ENCODE results near the gene RHOT2. TPM values are rescaled to one million over a fixed set of nuclear protein-coding genes. Genes with fewer than 3 reads are reported as not detected.
A peak's percentile ranks its signal among the peaks of the same experiment; 100 is the strongest.

The RHOT2 gene
- total RNA-seq, 1 donor from 2014 or later = 163 TPM

- DNase-seq (ENCODE audit: extremely low spot score, unreplicated experiment) = no peak
- TF ChIP-seq, protein P1, sequence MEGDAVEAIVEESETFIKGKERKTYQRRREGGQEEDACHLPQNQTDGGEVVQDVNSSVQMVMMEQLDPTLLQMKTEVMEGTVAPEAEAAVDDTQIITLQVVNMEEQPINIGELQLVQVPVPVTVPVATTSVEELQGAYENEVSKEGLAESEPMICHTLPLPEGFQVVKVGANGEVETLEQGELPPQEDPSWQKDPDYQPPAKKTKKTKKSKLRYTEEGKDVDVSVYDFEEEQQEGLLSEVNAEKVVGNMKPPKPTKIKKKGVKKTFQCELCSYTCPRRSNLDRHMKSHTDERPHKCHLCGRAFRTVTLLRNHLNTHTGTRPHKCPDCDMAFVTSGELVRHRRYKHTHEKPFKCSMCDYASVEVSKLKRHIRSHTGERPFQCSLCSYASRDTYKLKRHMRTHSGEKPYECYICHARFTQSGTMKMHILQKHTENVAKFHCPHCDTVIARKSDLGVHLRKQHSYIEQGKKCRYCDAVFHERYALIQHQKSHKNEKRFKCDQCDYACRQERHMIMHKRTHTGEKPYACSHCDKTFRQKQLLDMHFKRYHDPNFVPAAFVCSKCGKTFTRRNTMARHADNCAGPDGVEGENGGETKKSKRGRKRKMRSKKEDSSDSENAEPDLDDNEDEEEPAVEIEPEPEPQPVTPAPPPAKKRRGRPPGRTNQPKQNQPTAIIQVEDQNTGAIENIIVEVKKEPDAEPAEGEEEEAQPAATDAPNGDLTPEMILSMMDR (conservative IDR thresholded peaks at IDR 0.05) = no peak
- no peak overlapping the region for H3K27ac Mint-ChIP-seq
- H3K36me3 Mint-ChIP-seq = no peaks in the 10 kb centered on the region
- H3K9me3 Mint-ChIP-seq = no peaks in the 10 kb centered on the region
- H3K4me3 Mint-ChIP-seq = no peak overlapping the region
- peaks cover 15% of the 10 kb centered on the region for H3K4me1 Mint-ChIP-seq (ENCODE audit: unreplicated experiment)
- no peaks in the 10 kb centered on the region for H3K27me3 Mint-ChIP-seq
Measured at GRCh38 chr16:628321-629061, 39.4 kb upstream of the RHOT2 start.

- TF ChIP-seq, protein P1 (conservative IDR thresholded peaks at IDR 0.05) = no peak
- H3K27ac Mint-ChIP-seq = no peak overlapping the region
- DNase-seq (ENCODE audit: extremely low spot score, unreplicated experiment) = no peak
- no peaks in the 10 kb centered on the region for H3K36me3 Mint-ChIP-seq
- H3K4me3 Mint-ChIP-seq = peak overlapping the region; percentile 9
- no peaks in the 10 kb centered on the region for H3K27me3 Mint-ChIP-seq
- H3K9me3 Mint-ChIP-seq = no peaks in the 10 kb centered on the region
- H3K4me1 Mint-ChIP-seq (ENCODE audit: unreplicated experiment) = peaks cover 9% of the 10 kb centered on the region
Measured at GRCh38 chr16:629185-629832, 38.6 kb upstream of the RHOT2 start.

GRCh38 chr16:629833-630248 is 38.1 kb upstream of the RHOT2 start:
- H3K4me1 Mint-ChIP-seq (ENCODE audit: unreplicated experiment) = peaks cover 5% of the 10 kb centered on the region
- H3K36me3 Mint-ChIP-seq = no peaks in the 10 kb centered on the region
- no peak for DNase-seq (ENCODE audit: extremely low spot score, unreplicated experiment)
- H3K27me3 Mint-ChIP-seq = no peaks in the 10 kb centered on the region
- H3K27ac Mint-ChIP-seq = no peak overlapping the region
- peak overlapping the region; percentile 36 for H3K4me3 Mint-ChIP-seq
- H3K9me3 Mint-ChIP-seq = no peaks in the 10 kb centered on the region
- TF ChIP-seq, protein P1 (conservative IDR thresholded peaks at IDR 0.05) = no peak

DNA sequence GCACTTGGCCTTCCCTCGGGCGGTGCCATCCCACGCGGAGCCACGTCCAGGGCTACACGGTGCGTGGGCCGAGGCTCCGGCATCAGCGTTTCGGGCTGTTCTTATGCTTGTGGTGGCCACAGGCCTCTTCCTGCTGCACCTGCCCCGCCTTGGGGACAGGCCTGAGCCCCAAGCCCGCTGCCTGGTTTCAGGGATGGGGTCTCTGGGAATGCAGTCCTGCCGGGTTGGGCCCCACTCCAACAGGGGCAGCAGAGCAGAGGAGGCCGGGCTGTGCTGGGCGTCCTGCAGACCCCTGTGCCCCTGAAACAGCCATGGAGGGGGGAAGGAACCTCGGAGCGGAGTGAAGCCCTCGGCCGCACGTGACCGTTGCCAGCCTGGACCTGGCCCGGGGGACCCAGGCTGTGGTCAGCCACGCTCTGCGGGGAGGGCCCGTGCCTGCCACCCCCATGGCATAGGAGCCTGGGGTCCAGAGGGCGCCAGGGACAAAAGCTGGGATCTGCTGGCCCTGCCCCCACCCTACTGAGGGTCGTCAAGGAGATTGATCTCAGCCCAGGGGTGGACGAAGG is 37.6 kb upstream of the RHOT2 start:
- Mint-ChIP-seq H3K4me1 (ENCODE audit: unreplicated experiment) (peaks cover 5% of the 10 kb centered on the region), H3K4me3 (no peak overlapping the region), H3K27me3 (no peaks in the 10 kb centered on the region), H3K27ac (no peak overlapping the region), H3K36me3 (no peaks in the 10 kb centered on the region), H3K9me3 (no peaks in the 10 kb centered on the region)
- TF ChIP-seq, protein P1 (conservative IDR thresholded peaks at IDR 0.05) = no peak
- no peak for DNase-seq (ENCODE audit: extremely low spot score, unreplicated experiment)

- H3K9me3 Mint-ChIP-seq = no peaks in the 10 kb centered on the region
- TF ChIP-seq, protein P1 (conservative IDR thresholded peaks at IDR 0.05) = no peak
- H3K27ac Mint-ChIP-seq = no peak within 1 kb of the TSS
- no peaks in the 10 kb centered on the region for H3K27me3 Mint-ChIP-seq
- H3K4me1 Mint-ChIP-seq (ENCODE audit: unreplicated experiment) = peaks cover 5% of the 10 kb centered on the region
- no peaks in the 10 kb centered on the region for H3K36me3 Mint-ChIP-seq
- peak within 1 kb of the TSS; percentile 36 for H3K4me3 Mint-ChIP-seq
- DNase-seq (ENCODE audit: extremely low spot score, unreplicated experiment) = no peak
Measured at GRCh38 chr16:630815-631405, 37.0 kb upstream of the RHOT2 start, which contains the start of gene WFIKKN1. Gene WFIKKN1 (plus strand): TSS chr16:630985. CDS start chr16:631254, 269 bp downstream.
